IMR-90 (cell line): ENCODE results near the gene PSMA8. TPM values are rescaled to one million over a fixed set of nuclear protein-coding genes. Genes with fewer than 3 reads are reported as not detected.

ENCODE experiments used
- ATAC-seq: fragments of 200-7000 bp; cut with Tn5 transposase; 2 replicates; pipeline ENCODE4 v1.9.1; 2020; ENCODE audit warnings: low read depth, mild to moderate bottlenecking, moderate library complexity
- BruUV-seq: library from RNA; stranded (reverse); fragments of 400-500 nt; replicated peaks from 2 replicates; lab custom pipeline; 2021; lab: Mats Ljungman, UMichigan
- CTCF ChIA-PET: fragments of 300-600 bp; formaldehyde crosslinking; extraction: SDS; loops from one replicate; lab custom pipeline; 2021; ENCODE audit warnings: antibody characterized with exemption; lab: Yijun Ruan, JAX
- POLR2A ChIA-PET: fragments of 300-600 bp; sonication (Branson Sonifier 250); formaldehyde crosslinking; loops from one replicate; lab custom pipeline; 2022; ENCODE audit warnings: antibody characterized with exemption; ENCODE audit not compliant: unreplicated experiment; lab: Charles Lee
- DNase-seq: peaks from one replicate; pipeline ENCODE4 v3.0.0; 2013
- H2AFZ ChIP-seq: replicated peaks from 2 replicates; pipeline ENCODE3; 2013; ENCODE audit warnings: low read length, mild to moderate bottlenecking; ENCODE audit not compliant: poor library complexity
- H2AK5ac ChIP-seq: 2 replicates; pipeline ENCODE4 v1.6.1; 2013; ENCODE audit warnings: low read depth, low read length, inconsistent platforms
- H2AK9ac ChIP-seq: replicated peaks from 2 replicates; pipeline ENCODE3; 2013; ENCODE audit warnings: mild to moderate bottlenecking, low read depth, low read length, moderate library complexity; ENCODE audit not compliant: poor library complexity
- H2BK120ac ChIP-seq: 2 replicates; pipeline ENCODE4 v1.6.1; 2013; ENCODE audit warnings: low read depth, low read length, inconsistent platforms
- H2BK15ac ChIP-seq: 3 replicates; pipeline ENCODE4 v1.6.1; 2013; ENCODE audit warnings: low read depth, low read length, inconsistent platforms
- H2BK20ac ChIP-seq: 2 replicates; pipeline ENCODE4 v1.6.1; 2013; ENCODE audit warnings: low read depth, mild to moderate bottlenecking, inconsistent platforms, low read length, moderate library complexity
- H2BK5ac ChIP-seq: 2 replicates; pipeline ENCODE4 v1.6.1; 2013; ENCODE audit warnings: mild to moderate bottlenecking, low read depth, low read length, inconsistent platforms; ENCODE audit not compliant: poor library complexity, severe bottlenecking
- H3K14ac ChIP-seq: replicated peaks from 2 replicates; pipeline ENCODE4 v1.6.1; 2013; ENCODE audit warnings: low read depth, low read length, inconsistent platforms
- H3K18ac ChIP-seq: 2 replicates; pipeline ENCODE4 v1.6.1; 2013; ENCODE audit warnings: low read depth, low read length, control low read depth
- H3K23ac ChIP-seq: 2 replicates; pipeline ENCODE4 v1.6.1; 2013; ENCODE audit warnings: low read depth, low read length, inconsistent platforms
- H3K27ac ChIP-seq: 2 replicates; pipeline ENCODE4 v1.5.1; 2013; ENCODE audit warnings: mild to moderate bottlenecking, control low read depth, low read length; ENCODE audit not compliant: insufficient read depth
- H3K27me3 ChIP-seq: 2 replicates; pipeline ENCODE4 v1.6.1; 2013; ENCODE audit warnings: low read length; ENCODE audit not compliant: control insufficient read depth, insufficient read depth
- H3K36me3 ChIP-seq: 2 replicates; pipeline ENCODE4 v1.6.1; 2013; ENCODE audit warnings: low read length, mixed read lengths; ENCODE audit not compliant: control insufficient read depth, insufficient read depth
- H3K4ac ChIP-seq: 2 replicates; pipeline ENCODE4 v1.6.1; 2013; ENCODE audit warnings: low read depth, low read length, inconsistent platforms
- H3K4me1 ChIP-seq: 2 replicates; pipeline ENCODE4 v1.6.1; 2013; ENCODE audit warnings: low read length, mixed read lengths; ENCODE audit not compliant: control insufficient read depth, insufficient read depth
- H3K4me2 ChIP-seq: 2 replicates; pipeline ENCODE4 v1.6.1; 2013; ENCODE audit warnings: low read depth, mild to moderate bottlenecking, control low read depth, low read length, moderate library complexity
- H3K4me3 ChIP-seq: 2 replicates; pipeline ENCODE4 v1.5.1; 2013; ENCODE audit warnings: low read depth, mild to moderate bottlenecking, control low read depth, low read length, moderate library complexity; ENCODE audit not compliant: insufficient read depth
- H3K56ac ChIP-seq: 2 replicates; pipeline ENCODE4 v1.6.1; 2013; ENCODE audit warnings: low read length, inconsistent platforms; ENCODE audit not compliant: insufficient read depth; ENCODE audit errors: extremely low read depth
- H3K79me1 ChIP-seq, 2 experiments: 2 replicates each; pipeline ENCODE4 v1.6.1; 2013; ENCODE audit warnings: low read length in 2 of 2, inconsistent platforms in 1 of 2, low read depth in 1 of 2
- H3K9ac ChIP-seq: 2 replicates; pipeline ENCODE4 v1.6.1; 2013; ENCODE audit warnings: low read depth, low read length, control low read depth
- H3K9me1 ChIP-seq: 2 replicates; pipeline ENCODE4 v1.6.1; 2013; ENCODE audit warnings: low read length, inconsistent platforms; ENCODE audit not compliant: insufficient read depth
- H3K9me3 ChIP-seq: 2 replicates; pipeline ENCODE4 v1.6.1; 2013; ENCODE audit warnings: low read length; ENCODE audit not compliant: control insufficient read depth, insufficient read depth
- H4K20me1 ChIP-seq: 2 replicates; pipeline ENCODE4 v1.6.1; 2013; ENCODE audit warnings: low read length, inconsistent platforms; ENCODE audit not compliant: insufficient read depth
- H4K5ac ChIP-seq: 2 replicates; pipeline ENCODE4 v1.6.1; 2013; ENCODE audit warnings: mild to moderate bottlenecking, low read depth, low read length, control low read depth
- H4K8ac ChIP-seq, 2 experiments: 2 replicates each; pipeline ENCODE4 v1.6.1; 2013; ENCODE audit warnings: low read depth in 2 of 2, low read length in 2 of 2, control low read depth in 1 of 2, inconsistent platforms in 1 of 2
- H4K91ac ChIP-seq: 2 replicates; pipeline ENCODE4 v1.6.1; 2013; ENCODE audit warnings: low read depth, low read length, inconsistent platforms; ENCODE audit not compliant: insufficient read depth
- BHLHE40 ChIP-seq: fragments of 150-350 bp; IDR thresholded peaks from 2 replicates; pipeline ENCODE4 v1.6.1; 2016; ENCODE audit warnings: mild to moderate bottlenecking, low read depth, low read length
- CEBPB ChIP-seq: IDR thresholded peaks from 2 replicates; pipeline ENCODE4 v1.6.1; 2012; ENCODE audit warnings: low read depth, low read length, improper control_type of control experiment
- CHD1 ChIP-seq: IDR thresholded peaks from 2 replicates; pipeline ENCODE4 v1.6.1; 2012; ENCODE audit warnings: low read depth, low read length, improper control_type of control experiment
- ELK1 ChIP-seq: fragments of 150-350 bp; IDR thresholded peaks from 2 replicates; pipeline ENCODE4 v1.6.1; 2016; ENCODE audit warnings: low read depth, mild to moderate bottlenecking, low read length, moderate library complexity, borderline replicate concordance
- FOS ChIP-seq: fragments of 150-350 bp; IDR thresholded peaks from 2 replicates; pipeline ENCODE4 v1.6.1; 2016; ENCODE audit warnings: low read depth, low read length
- MAFK ChIP-seq: IDR thresholded peaks from 2 replicates; pipeline ENCODE4 v1.6.1; 2012; ENCODE audit warnings: low read depth, low read length, improper control_type of control experiment
- MAZ ChIP-seq: IDR thresholded peaks from 2 replicates; pipeline ENCODE4 v1.6.1; 2012; ENCODE audit warnings: low read depth, mild to moderate bottlenecking, low read length, improper control_type of control experiment, moderate library complexity, borderline replicate concordance
- MXI1 ChIP-seq: IDR thresholded peaks from 2 replicates; pipeline ENCODE4 v1.6.1; 2012; ENCODE audit warnings: low read depth, mild to moderate bottlenecking, low read length, moderate library complexity, borderline replicate concordance
- NFE2L2 ChIP-seq: fragments of 150-350 bp; IDR thresholded peaks from 2 replicates; pipeline ENCODE4 v1.6.1; 2016; ENCODE audit warnings: low read depth, mild to moderate bottlenecking, low read length
- POLR2A ChIP-seq: IDR thresholded peaks from 2 replicates; pipeline ENCODE4 v1.6.1; 2012; ENCODE audit warnings: mild to moderate bottlenecking, low read depth, low read length
- RAD21 ChIP-seq: IDR thresholded peaks from 2 replicates; pipeline ENCODE4 v1.6.1; 2012; ENCODE audit warnings: low read length, improper control_type of control experiment
- RFX5 ChIP-seq: IDR thresholded peaks from 2 replicates; pipeline ENCODE4 v1.8.0; 2012; ENCODE audit warnings: low read depth, mild to moderate bottlenecking, low read length, moderate library complexity
- SMC3 ChIP-seq: fragments of 150-350 bp; IDR thresholded peaks from 2 replicates; pipeline ENCODE4 v1.6.1; 2016; ENCODE audit warnings: low read depth, mild to moderate bottlenecking, antibody characterized with exemption, low read length, moderate library complexity
- WGBS, 2 experiments: methylation state at CpG; one replicate each; pipeline versions ENCODE4 v1.1.5 to v1.1.7; 2013; ENCODE audit warnings: missing lambda C conversion rate in 2 of 2; ENCODE audit not compliant: insufficient read length in 1 of 2; ENCODE audit errors: extremely low coverage in 2 of 2; 5-methylcytosine and 5-hydroxymethylcytosine counted together
- dilution Hi-C: fragments of 300-500 bp; cut with HindIII; formaldehyde crosslinking; loops from one replicate; pipeline ENCODE4 v1.14.3; 2018; ENCODE audit warnings: low sequenced_read_pairs; ENCODE audit not compliant: unreplicated experiment
- in situ Hi-C: fragments of 300-500 bp; cut with MboI; formaldehyde crosslinking; loops from 3 replicates; pipeline ENCODE4 v1.14.3; 2019; ENCODE audit warnings: low sequenced_read_pairs, inconsistent platforms, mixed read lengths
- intact Hi-C: fragments of 100-400 bp; cut with micrococcal nuclease; formaldehyde crosslinking; loops from 2 replicates; pipeline ENCODE4 v1.10.0; 2022
- polyA plus RNA-seq, 3 experiments: library from polyadenylated mRNA; depleted of rRNA; stranded (reverse); fragments of >200 nt; gene quantifications; 2 replicates each; pipeline ENCODE4 v1.2.3, GENCODE V29; 2012; ENCODE audit warnings: low replicate concordance in 1 of 3
- total RNA-seq: library from RNA; depleted of rRNA; stranded (reverse); fragments of >200 nt; gene quantifications from 2 replicates; pipeline ENCODE4 v1.2.3, GENCODE V29; 2012
- TF ChIP-seq, protein P1 (sequence below): fragments of 150-350 bp; IDR thresholded peaks from 2 replicates; pipeline ENCODE4 v1.6.1; 2017; ENCODE audit warnings: mild to moderate bottlenecking, antibody characterized with exemption, low read length, low read depth

PSMA8 gene
- total and polyA plus RNA-seq, 2 of the 4 experiments (the other 2 are of a cell fraction), result not detected

- Histone ChIP-seq H2BK15ac (peak within 1 kb of the TSS; percentile 77; the same call in 2 of the 3 replicates), H3K14ac (peak within 1 kb of the TSS; percentile 97), H3K18ac (peak within 1 kb of the TSS; percentile 89), H3K4me1 (no peaks in the 10 kb centered on the region; the same call in 1 of the 2 replicates), H3K9ac (peak within 1 kb of the TSS; percentile 89), H3K4ac (peak within 1 kb of the TSS; percentile 97), H3K9me1 (no peaks in the 10 kb centered on the region), H3K4me3 (peak within 1 kb of the TSS; percentile 91), H3K36me3 (peaks cover 4% of the 10 kb centered on the region), H4K5ac (peak within 1 kb of the TSS; percentile 79), H2BK5ac (peak within 1 kb of the TSS; percentile 98), H3K56ac (peak within 1 kb of the TSS; percentile 85), H3K23ac (peak within 1 kb of the TSS; percentile 92), H3K9me3 (no peaks in the 10 kb centered on the region), H2BK20ac (peak within 1 kb of the TSS; percentile 89), H2AFZ (peak within 1 kb of the TSS; percentile 100), H4K8ac (peak within 1 kb of the TSS; percentile 76 to 96), H3K4me2 (peak within 1 kb of the TSS; percentile 93), H3K27me3 (no peaks in the 10 kb centered on the region), H4K91ac (peak within 1 kb of the TSS; percentile 93), H2AK5ac (no peak within 1 kb of the TSS), H3K27ac (peak within 1 kb of the TSS; percentile 96), H2BK120ac (peak within 1 kb of the TSS; percentile 98), H3K79me1 (peaks cover 0 to 35% of the 10 kb centered on the region in 2 experiments; a peak in 2 of 4 replicates), H4K20me1 (peaks cover 16% of the 10 kb centered on the region), H2AK9ac (peak within 1 kb of the TSS; percentile 100)
- intact Hi-C loops, result no loop called here
- POLR2A ChIA-PET, result interaction anchor here (0.6 kb wide), 1 partner anchor 12 kb away, joined by 4 read pairs; no protein-coding TSS in a partner anchor
- BruUV-seq, result no TSS peak
- ATAC-seq (peak; percentile 94), DNase-seq (peak; percentile 93)
- WGBS, 2 experiments, result 0% methylated on average over 4 of the region's 89 CpGs; no CpG with 5 or more reads in 1 of the 2 experiments
- dilution Hi-C loops, result no loop called here
- in situ Hi-C loops, result no loop called here
- CTCF ChIA-PET, result no interaction called here
- TF ChIP-seq RAD21 (no peak; the same call in 1 of the 2 replicates), MAFK (no peak), MXI1 (peak; percentile 79; the same call in 1 of the 2 replicates), SMC3 (no peak), POLR2A (peak; percentile 96), NFE2L2 (no peak), FOS (no peak), MAZ (peak; percentile 41; the same call in 1 of the 2 replicates), CEBPB (no peak), BHLHE40 (peak; percentile 96), CHD1 (peak; percentile 96; the same call in 1 of the 2 replicates), ELK1 (no peak), RFX5 (no peak)
- TF ChIP-seq, protein P1, sequence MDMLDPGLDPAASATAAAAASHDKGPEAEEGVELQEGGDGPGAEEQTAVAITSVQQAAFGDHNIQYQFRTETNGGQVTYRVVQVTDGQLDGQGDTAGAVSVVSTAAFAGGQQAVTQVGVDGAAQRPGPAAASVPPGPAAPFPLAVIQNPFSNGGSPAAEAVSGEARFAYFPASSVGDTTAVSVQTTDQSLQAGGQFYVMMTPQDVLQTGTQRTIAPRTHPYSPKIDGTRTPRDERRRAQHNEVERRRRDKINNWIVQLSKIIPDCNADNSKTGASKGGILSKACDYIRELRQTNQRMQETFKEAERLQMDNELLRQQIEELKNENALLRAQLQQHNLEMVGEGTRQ, result peak; percentile 24
These were observed 43.3 kb upstream of the PSMA8 start, which contains the start of gene SS18 for GRCh38 chr18:26090130-26091046. SS18 (minus strand) TSS chr18:26090613; CDS start chr18:26090569, 44 bp downstream.
